OCI-LY3 (cell line): ENCODE measurements around the gene RPRD2.

Experiments used
- H2AFZ ChIP-seq: fragments of 200-600, 300-600 bp; shearing (Covaris generic); 2 replicates; pipeline ENCODE4 v1.6.0; 2014; ENCODE audit warnings: antibody characterized with exemption, low read depth, low read length
- H3K27ac ChIP-seq: fragments of 200-600, 300-600 bp; sonication (generic); 2 replicates; pipeline ENCODE4 v1.5.1; 2014; ENCODE audit warnings: mild to moderate bottlenecking, low read length, moderate library complexity, mixed read lengths
- H3K27me3 ChIP-seq: fragments of 200-600, 300-600 bp; sonication (generic); 2 replicates; pipeline ENCODE4 v1.6.1; 2014; ENCODE audit warnings: low read depth, low read length, mixed read lengths
- H3K36me3 ChIP-seq: fragments of 200-600, 300-600 bp; sonication (generic); replicated peaks from 2 replicates; pipeline ENCODE3; 2014; ENCODE audit warnings: low read depth, low read length, mixed read lengths
- H3K4me1 ChIP-seq: fragments of 300-600, 200-600 bp; sonication (generic); 2 replicates; pipeline ENCODE4 v1.6.1; 2014; ENCODE audit warnings: low read length, mixed read lengths
- H3K4me2 ChIP-seq: fragments of 200-600, 300-600 bp; sonication (generic); 2 replicates; pipeline ENCODE4 v1.6.1; 2014; ENCODE audit warnings: low read length, mixed read lengths
- H3K4me3 ChIP-seq: fragments of 300-600, 200-600 bp; sonication (generic); 2 replicates; pipeline ENCODE4 v1.5.1; 2014; ENCODE audit warnings: antibody characterized with exemption, mild to moderate bottlenecking, low read length, moderate library complexity
- H3K79me2 ChIP-seq: fragments of 300-600, 200-600 bp; shearing (Covaris generic); 2 replicates; pipeline ENCODE4 v1.6.1; 2014; ENCODE audit warnings: mild to moderate bottlenecking, low read length, mixed read lengths
- H3K9ac ChIP-seq: fragments of 300-600, 200-600 bp; shearing (Covaris generic); 2 replicates; pipeline ENCODE4 v1.6.0; 2014; ENCODE audit warnings: mild to moderate bottlenecking, low read length, moderate library complexity
- H3K9me3 ChIP-seq: fragments of 200-600, 300-600 bp; shearing (Covaris generic); 2 replicates; pipeline ENCODE4 v1.6.1; 2014; ENCODE audit warnings: low read length, mixed read lengths; ENCODE audit not compliant: insufficient read depth
- H4K20me1 ChIP-seq: fragments of 200-600, 300-600 bp; sonication (generic); 2 replicates; pipeline ENCODE4 v1.6.1; 2016; ENCODE audit warnings: low read length, mixed read lengths; ENCODE audit not compliant: insufficient read depth
- EZH2phosphoT487 ChIP-seq: fragments of 200-600 bp; shearing (Covaris generic); IDR thresholded peaks from 2 replicates; pipeline ENCODE4 v1.6.1; 2018; ENCODE audit warnings: antibody characterized with exemption, mixed run types, low read depth
- TF ChIP-seq, protein P1 (sequence below): fragments of 200-600, 300-600 bp; sonication (generic); IDR thresholded peaks from 2 replicates; pipeline ENCODE4 v1.5.1; 2014; ENCODE audit warnings: antibody characterized with exemption, low read length, low read depth

RPRD2 gene

GRCh38 chr1:150479370-150479769 is 115.4 kb downstream of the RPRD2 start:
- no peaks in the 10 kb centered on the region for H3K36me3 ChIP-seq
- H4K20me1 ChIP-seq, result no peaks in the 10 kb centered on the region
- H3K79me2 ChIP-seq, result no peaks in the 10 kb centered on the region
- TF ChIP-seq EZH2phosphoT487, result no peak
- H3K9me3 ChIP-seq, result no peaks in the 10 kb centered on the region
- no peak overlapping the region for H3K4me3 ChIP-seq
- H3K9ac ChIP-seq, result no peak overlapping the region
- H3K27ac ChIP-seq, result no peak overlapping the region
- H3K4me2 ChIP-seq, result no peak overlapping the region
- no peaks in the 10 kb centered on the region for H3K27me3 ChIP-seq
- no peak overlapping the region for H2AFZ ChIP-seq
- H3K4me1 ChIP-seq, result no peaks in the 10 kb centered on the region

DNA sequence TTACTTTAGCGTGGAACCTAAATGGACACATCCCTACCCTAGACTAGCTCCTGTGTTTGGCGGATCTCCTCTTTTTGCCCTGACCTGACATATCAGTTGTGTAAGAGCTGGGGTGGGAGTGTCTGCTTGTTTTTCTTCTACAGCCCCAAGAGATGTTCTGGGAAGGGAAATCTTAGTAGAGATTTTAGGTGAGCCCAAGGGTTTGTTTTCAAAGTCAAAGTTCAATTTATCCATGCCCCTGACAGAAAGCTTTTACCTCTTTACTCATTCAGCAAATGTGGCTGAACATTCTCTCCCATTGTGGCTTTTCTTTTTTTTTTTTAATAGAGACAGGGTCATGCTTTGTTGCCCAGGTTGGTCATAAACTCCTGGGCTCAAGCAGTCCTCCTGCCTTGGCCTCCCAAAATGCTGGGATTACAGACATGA is 116.0 kb downstream of the RPRD2 start:
- Histone ChIP-seq H3K4me1 (no peaks in the 10 kb centered on the region), H3K36me3 (no peaks in the 10 kb centered on the region), H3K9me3 (no peaks in the 10 kb centered on the region), H3K27ac (no peak overlapping the region), H3K9ac (no peak overlapping the region), H3K4me3 (no peak overlapping the region), H3K79me2 (no peaks in the 10 kb centered on the region), H2AFZ (no peak overlapping the region), H4K20me1 (no peaks in the 10 kb centered on the region), H3K4me2 (no peak overlapping the region), H3K27me3 (no peaks in the 10 kb centered on the region)
- TF ChIP-seq, protein P1, sequence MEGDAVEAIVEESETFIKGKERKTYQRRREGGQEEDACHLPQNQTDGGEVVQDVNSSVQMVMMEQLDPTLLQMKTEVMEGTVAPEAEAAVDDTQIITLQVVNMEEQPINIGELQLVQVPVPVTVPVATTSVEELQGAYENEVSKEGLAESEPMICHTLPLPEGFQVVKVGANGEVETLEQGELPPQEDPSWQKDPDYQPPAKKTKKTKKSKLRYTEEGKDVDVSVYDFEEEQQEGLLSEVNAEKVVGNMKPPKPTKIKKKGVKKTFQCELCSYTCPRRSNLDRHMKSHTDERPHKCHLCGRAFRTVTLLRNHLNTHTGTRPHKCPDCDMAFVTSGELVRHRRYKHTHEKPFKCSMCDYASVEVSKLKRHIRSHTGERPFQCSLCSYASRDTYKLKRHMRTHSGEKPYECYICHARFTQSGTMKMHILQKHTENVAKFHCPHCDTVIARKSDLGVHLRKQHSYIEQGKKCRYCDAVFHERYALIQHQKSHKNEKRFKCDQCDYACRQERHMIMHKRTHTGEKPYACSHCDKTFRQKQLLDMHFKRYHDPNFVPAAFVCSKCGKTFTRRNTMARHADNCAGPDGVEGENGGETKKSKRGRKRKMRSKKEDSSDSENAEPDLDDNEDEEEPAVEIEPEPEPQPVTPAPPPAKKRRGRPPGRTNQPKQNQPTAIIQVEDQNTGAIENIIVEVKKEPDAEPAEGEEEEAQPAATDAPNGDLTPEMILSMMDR, result no peak
- TF ChIP-seq EZH2phosphoT487, result no peak

GRCh38 chr1:150484431-150484830 is 120.5 kb downstream of the RPRD2 start:
- Histone ChIP-seq H3K9me3 (no peaks in the 10 kb centered on the region), H3K79me2 (peaks cover 14% of the 10 kb centered on the region), H2AFZ (no peak overlapping the region), H3K27me3 (no peaks in the 10 kb centered on the region), H3K27ac (no peak overlapping the region), H4K20me1 (no peaks in the 10 kb centered on the region), H3K4me2 (no peak overlapping the region), H3K4me3 (no peak overlapping the region), H3K9ac (no peak overlapping the region), H3K4me1 (peaks cover 7% of the 10 kb centered on the region), H3K36me3 (peaks cover 7% of the 10 kb centered on the region)
- TF ChIP-seq, protein P1, result no peak
- no peak for TF ChIP-seq EZH2phosphoT487

- H3K9ac ChIP-seq, result no peak overlapping the region
- no peaks in the 10 kb centered on the region for H3K9me3 ChIP-seq
- H3K4me3 ChIP-seq, result no peak overlapping the region
- peak overlapping the region; percentile 37 for H2AFZ ChIP-seq
- no peak for TF ChIP-seq EZH2phosphoT487
- TF ChIP-seq, protein P1, result peak; percentile 19
- H3K27me3 ChIP-seq, result no peaks in the 10 kb centered on the region
- peaks cover 7% of the 10 kb centered on the region for H3K36me3 ChIP-seq
- H3K79me2 ChIP-seq, result peaks cover 14% of the 10 kb centered on the region
- H3K27ac ChIP-seq, result no peak overlapping the region
- H4K20me1 ChIP-seq, result no peaks in the 10 kb centered on the region
- no peak overlapping the region for H3K4me2 ChIP-seq
- peaks cover 7% of the 10 kb centered on the region for H3K4me1 ChIP-seq
These were observed 120.9 kb downstream of the RPRD2 start for GRCh38 chr1:150484861-150485260.
